ENCODE results near the gene A2ML1.

A2ML1 gene

DNA sequence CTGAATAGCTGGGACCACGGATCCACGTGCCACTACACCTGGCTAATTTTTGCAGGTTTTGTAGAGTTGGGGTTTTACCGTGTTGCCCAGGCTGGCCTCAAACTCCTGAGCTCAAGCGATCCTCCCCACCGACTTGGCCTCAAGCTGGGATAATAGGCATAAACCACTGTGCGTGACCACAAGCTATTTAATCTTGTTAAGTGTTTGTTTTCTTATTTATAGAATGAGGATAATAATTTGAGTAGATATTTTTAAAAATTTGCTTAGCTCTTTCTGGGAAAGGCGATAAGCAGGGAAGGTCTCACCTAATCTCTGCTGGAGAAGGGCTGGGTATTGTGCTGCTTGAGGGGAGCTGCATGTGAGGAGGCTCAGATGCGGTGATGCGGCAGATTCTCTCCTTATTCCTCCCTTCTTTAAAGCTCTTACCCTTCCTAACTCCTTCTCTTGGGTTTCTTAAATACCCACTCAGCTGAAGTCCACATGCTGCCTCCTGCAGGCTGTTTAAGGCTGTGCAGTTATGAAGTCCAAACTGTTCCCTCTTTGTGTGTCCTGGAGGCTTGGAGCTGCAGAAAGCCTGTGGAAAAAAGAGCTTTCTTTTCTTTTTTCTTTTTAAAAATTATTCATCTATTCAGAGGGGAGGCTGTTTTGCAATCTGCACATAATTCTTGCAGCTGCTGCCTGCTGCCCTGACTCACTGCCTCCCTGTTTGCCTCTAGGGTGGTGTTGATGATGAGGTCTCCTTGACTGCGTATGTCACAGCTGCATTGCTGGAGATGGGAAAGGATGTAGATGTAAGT lies 37.9 kb downstream of the A2ML1 start:
- DNase-seq, result peak; percentile 20

DNA sequence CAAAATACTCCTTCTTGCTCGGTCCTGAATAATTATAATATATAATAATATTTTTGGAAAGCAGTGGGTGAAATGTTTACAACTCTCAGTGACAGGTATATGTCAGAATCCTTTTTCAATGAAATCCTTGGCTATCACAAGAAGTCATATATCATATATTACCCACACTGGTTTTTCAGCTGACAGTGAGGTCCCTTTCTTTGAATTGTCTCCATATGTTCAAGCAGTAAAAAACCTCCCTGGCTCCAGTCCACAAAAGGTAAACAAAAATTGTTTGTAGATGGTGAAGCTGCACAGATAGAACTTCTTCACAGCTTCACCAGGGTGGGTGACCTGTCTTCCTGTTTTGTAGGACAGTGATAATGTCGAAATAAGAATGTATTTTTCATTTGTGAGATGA lies 44.0 kb downstream of the A2ML1 start:
- no peak for DNase-seq

DNA sequence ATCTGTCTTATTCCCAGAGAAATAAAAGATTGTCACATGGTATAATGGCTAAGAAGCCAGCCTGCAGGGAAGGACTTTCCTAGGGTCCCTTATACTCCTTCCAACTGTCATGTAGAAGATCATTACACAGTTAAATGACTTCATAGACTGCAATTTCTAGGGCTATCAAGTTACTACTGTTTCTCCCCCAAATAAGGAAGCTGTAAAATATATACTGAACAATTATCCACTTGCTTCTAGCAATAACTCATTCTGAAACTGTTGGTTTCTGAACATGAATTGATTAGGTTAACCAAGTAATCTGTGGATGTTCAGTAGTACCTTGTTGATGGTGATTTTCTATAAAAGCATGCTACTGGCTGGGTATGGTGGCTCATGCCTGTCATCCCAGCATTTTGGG lies 44.6 kb downstream of the A2ML1 start:
- no peak for DNase-seq

DNA sequence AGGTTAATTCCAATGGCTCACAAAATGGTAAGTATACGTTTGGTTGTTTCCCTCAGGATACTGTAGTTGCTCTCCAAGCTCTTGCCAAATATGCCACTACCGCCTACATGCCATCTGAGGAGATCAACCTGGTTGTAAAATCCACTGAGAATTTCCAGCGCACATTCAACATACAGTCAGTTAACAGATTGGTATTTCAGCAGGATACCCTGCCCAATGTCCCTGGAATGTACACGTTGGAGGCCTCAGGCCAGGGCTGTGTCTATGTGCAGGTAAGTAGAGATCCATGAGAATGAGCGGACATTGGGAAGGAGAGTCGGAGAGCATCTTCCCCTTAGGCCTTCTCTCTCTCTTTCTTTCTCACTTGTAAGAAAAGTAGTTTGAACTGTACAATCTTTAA lies 45.4 kb downstream of the A2ML1 start:
- DNase-seq, result no peak

DNA sequence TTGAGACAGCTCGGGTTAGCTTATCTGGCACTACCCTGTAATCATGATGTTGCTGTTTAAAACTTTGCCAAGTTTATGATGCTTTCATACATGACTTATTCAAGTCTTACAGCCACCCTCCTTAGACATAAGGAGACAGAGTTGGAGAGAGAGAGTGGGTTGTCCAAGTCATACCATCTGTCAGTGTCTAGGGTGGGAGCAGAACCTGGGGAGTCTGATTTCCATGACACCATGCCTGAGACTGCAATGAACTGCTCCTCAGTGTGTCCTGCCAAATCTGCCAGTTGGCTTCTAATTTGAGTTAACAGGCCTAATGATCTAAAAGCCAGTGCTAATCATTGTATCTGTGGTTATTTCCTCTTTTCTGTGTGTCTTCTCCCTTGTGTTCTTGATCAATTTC lies 48.2 kb downstream of the A2ML1 start:
- no peak for DNase-seq

DNA sequence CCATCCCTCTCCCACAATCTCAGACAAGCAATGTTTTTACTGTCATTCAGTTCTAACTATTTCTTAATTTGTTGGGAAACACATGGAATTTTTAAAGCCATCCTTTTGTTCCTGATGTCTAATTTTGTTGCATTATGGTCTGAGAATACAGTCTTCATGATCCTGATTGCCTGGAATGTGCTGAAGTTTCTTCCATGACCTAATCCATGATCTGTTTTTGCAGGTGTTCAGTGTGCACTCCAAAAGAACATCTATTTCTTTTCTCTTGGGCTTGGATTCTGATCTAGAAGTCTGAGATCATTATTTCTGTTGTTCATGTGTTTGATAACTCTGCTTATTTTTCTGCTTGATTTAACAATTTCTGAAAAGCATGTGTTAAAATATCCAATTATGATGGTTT lies 48.6 kb downstream of the A2ML1 start:
- DNase-seq, result no peak

DNA sequence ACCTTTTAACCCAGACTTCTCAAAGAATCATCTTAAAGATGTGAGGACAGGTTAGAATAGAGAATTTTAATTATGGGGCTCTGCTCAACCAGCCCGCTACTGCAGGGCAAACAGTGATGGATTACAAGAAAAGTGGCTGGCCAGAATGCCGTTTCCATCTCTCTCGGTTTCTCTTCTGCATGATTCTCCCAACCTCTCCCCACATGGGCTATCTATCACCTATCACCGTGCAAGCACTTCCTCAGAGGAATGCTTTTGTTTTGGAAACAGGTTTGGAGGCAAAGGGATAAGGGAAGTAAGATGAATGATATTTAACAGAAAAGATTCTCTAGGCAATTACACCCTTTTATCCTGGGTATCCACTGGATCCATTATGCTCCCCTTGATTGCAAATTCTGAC lies 54.5 kb downstream of the A2ML1 start:
- no peak for DNase-seq

DNA sequence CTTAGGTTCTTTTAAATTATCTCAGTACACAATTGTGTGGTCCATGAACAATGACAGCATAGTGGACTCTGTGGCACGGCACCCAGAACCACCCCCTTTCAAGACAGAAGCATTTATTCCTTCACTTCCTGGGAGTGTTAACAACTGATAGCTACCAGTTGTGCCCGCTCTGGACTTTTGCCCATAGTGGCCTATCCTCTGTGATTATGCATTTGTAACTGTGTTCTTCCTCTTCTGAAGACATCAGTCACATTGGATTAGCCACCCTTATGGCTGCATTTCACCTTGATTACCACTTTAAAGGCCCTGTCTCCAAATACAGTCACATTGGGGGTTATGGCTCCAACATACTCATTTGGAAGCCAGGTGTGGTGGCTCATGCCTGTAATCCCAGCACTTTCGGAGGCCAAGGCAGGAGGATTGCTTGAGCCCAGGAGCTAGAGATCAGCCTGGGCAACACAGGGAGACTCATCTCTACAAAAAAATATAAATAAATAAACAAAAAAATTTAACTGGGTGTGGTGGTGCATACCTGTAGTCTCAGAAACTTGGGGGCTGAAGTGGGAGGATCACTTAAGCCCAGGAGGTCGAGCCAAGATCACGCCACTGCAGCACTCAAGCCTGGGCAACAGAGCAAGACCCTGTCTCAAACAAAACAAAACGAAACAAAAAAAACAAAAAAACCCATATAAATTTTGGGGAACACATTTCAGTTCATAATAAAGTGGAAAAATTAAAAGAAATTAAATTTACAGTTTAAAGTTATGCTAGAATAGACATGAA lies 64.3 kb downstream of the A2ML1 start:
- no peak for DNase-seq

DNA sequence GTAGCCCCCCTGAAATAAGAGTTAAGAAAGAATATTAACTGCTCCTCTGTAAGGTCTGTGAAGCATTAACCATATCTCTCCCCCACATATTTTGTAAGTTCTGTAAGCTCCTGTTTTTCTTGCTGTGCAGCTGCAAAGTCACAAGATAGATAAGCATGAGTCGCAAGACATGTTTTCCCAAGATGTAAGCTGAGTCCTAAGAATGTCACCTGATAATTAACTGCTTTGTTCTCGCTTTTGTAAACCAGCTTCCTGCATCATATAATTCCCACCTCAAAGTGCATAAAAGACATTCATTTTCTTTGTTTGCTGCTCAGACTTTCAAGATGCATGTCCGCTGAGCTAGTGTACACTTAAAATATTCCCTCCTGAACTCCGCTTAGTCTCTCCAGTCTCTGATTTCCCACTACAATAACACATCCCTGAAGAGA lies 64.9 kb downstream of the A2ML1 start:
- no peak for DNase-seq

DNA sequence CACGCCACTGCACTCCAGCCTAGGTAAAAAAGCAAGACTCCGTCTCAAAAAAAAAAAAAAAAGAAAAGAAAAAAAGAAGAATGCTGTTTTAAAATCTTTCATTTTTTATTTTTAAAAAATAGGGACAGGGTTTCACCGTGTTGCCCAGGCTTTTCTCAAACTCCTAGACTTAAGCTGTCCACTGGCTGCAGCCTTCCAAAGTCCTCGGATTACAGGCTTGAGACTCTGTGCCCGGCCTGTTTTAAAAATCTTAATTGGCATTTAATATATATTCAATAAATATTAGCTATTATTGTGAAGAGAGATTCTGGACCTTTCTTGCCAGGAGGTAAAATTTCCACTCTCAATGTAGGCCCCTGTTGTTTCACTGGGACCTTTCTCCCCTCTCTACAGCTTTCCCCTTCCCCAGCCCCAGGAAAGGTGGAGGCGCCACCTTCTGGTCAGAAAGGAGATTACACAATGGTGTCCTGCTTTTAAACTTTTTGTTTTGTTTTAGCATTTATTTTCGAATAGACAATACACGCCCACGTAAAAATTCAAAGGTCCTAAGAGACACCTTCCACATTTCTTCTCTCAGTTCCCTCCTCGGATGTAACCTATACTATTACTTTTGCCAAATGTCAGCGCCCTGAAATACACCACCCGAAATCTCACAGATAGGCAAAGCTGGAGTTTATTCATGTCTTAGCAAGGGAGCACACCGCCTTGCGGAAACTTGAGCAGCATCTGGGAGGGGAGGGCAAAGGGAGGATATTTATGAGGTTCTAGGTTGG lies 68.1 kb downstream of the A2ML1 start:
- DNase-seq, result peak; percentile 25

DNA sequence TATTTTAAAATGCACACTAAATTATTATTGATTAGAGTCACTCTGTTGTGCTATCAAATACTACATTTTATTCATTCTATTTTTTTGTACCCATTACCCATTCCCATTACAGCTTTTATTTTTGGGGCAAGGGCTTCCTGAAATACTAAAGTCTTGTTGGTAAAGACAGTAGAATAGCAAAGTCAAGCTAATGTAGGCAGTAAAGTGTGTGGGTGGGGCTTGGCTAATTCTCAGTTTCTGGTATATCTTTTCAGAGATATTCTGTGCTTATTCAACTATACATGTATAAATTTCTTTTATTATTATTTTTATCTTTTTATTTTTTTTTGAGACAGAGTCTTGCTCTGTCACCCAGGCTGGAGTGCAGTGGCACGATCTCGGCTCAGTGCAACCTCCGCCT lies 69.6 kb downstream of the A2ML1 start:
- no peak for DNase-seq

DNA sequence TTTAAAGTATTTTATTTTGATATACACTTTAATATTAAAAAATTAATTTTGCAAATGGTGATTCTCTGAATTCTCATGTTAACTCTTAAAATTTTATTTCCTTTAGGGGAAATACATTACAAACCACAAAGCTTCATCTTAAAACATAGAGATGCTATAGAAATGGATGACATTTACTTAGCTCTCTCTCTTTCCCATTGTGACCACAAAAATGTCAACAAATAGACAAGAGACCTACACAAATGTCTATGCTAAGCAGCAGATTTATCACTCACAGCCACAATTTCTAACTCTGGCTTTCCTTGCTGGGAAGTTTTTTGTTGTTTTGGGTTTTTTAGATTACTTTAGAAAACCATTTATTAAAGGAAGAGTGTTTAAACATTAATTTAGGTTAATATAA lies 72.0 kb downstream of the A2ML1 start:
- DNase-seq, result no peak

DNA sequence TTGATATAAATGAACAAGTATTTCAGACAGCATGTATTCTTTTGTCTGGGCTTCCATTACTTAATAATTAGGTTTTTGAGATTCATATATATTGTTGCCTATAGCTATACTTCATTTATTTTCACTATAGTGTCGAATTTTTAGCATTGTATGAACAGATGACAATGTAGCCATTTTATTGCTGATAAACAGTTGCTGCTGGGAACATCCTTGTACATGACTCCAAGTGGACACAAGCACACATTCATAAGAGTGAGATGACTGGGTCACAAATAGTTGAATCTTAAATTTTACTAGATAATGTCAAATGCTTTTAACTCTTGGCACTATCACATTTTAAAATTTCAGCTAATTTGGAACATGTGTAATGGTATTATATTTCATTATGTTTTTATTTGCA lies 72.6 kb downstream of the A2ML1 start:
- DNase-seq, result no peak

DNA sequence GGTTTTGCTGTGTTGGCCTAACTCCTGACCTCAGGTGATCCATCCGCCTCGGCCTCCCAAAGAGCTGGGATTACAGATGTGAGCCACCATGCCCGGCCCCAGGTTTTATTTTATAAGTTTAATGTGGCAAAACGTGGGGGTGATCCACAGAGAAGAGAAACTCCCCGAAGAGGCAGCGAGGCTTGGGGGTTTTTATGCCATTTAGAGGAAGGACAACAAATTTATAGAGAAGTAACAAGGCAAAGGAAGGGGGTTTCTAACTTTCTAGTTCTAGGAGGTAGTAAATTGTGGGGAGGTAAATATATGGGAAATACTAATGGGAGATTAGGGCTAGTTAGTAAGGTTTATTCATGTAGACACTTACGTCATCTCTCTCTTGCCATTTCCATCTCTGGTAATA lies 74.7 kb downstream of the A2ML1 start:
- DNase-seq, result no peak

DNA sequence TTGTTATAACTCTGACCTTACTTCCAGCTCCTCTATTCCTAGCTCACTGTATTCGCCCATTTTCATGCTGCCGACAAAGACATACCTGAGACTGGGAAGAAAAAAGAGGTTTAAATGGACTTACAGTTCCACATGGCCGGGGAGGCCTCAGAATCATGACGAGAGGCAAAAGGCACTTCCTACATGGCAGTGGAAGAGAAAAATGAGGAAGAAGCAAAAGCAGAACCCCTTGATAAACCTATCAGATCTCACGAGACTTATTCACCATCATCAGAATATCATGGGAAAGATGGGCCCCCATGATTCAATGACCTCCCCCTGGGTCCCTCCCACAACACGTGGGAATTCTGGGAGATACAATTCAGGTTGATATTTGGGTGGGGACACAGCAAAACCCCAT lies 77.4 kb downstream of the A2ML1 start:
- DNase-seq, result no peak

DNA sequence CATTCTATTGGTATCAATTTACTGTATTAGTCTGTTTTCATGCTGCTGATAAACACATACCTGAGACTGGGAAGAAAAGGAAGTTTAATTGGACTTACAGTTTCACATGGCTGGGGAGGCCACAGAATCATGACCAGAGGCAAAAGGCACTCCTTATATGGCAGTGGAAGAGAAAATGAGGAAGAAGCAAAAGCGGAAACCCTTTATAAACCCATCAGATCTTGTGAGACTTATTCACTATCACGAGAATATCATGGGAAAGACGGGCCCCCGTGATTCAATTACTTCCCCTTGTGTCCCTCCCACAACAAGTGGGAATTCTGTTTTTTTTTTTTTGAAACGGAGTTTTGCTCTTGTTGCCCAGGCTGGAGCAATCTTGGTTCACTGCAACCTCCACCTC lies 80.3 kb downstream of the A2ML1 start:
- DNase-seq, result peak; percentile 31

DNA sequence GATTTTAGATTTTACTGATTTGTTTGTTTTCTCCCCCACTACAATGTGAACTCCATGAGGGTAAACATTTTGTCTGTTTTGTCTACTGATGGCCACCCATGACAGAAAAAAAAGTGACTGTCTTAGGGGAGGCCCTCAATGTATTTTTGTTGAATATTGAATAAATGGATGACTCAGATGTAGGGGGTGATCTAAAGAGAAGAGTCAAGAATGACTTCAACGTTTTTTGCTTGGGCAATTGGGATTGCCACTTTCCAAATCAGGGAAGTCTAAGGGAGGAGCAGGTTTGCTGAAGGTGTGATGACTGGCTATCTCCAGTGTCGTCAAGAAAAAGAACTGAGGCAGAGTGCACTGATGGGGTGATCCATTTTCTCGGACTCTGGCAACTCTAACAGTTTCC lies 81.2 kb downstream of the A2ML1 start:
- no peak for DNase-seq

DNA sequence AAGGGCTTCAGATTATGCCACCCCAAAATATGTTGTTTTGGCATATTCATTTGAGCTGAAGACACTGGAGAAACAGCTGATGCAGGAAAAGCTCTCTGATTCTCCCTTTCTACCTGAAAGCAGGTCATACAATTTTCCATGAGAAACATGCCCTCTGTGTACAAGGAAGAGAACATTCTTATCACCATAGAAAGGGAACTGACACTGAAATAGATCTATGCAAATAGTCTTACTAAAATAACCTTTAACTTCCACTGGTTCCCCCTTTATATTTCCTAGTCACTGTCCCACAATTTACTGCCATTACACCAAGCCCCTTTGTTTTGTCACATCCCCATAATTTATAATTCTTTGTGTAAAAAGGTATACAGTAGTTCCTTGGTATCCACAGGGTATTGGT lies 82.2 kb downstream of the A2ML1 start:
- no peak for DNase-seq

DNA sequence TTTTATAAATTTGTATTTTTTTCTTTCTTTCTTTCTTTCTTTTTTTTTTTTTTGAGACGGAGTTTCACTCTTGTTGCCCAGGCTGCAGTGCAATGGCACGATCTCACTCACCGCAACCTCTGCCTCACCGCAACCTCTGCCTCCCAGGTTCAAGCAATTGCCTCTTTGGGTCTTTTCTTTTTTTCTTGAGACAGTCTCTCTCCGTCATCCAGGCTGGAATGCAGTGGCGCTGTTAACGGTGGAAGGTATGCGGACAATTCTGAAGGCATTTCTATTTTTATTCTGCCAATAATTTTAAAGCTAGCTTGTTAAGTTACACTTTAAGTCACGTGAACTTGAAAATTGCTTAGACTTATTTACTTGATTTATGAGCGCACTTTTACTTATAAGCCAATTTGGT lies 83.1 kb downstream of the A2ML1 start:
- DNase-seq, result no peak

DNA sequence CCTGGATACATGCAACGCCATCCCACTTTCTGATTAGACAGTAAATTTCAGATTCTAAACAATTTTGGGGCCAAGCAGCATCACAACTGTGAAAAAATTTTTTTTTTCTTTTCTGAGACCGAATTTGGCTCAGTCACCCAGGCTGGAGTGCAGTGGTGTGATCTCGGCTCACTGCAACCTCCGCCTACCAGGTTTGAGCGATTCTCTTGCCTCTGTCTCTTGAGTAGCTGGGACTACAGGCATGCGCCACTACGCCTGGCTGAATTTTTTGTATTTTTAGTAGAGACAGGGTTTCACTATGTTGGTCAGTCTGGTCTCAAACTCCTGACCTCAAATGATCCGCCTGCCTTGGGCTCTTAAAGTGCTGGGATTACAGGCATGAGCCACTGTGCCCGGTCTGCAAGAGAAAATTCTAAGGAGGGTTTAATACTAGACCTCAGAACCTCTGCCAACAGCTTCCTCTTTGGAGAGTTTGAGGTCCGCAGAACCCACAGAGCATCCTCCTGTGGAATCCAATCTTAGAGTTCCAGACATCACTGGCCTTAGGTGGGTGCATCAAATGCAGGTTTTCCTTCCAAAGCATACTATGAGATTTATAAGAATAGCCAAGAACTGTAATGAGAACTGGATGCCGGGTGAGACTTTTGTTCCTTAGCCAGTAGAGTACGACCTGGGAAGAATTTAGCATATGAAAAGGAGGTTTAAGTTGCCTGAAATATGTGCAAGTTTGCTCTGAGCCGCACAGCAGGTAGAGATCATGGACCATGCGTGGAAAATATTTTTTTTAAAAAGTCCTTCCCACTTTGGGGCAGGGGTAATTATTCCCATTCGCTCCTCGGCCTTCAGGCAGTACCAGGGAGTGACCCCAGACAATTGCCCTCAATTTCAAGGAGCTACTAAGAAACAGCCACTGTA lies 84.1 kb downstream of the A2ML1 start:
- DNase-seq, result no peak

DNA sequence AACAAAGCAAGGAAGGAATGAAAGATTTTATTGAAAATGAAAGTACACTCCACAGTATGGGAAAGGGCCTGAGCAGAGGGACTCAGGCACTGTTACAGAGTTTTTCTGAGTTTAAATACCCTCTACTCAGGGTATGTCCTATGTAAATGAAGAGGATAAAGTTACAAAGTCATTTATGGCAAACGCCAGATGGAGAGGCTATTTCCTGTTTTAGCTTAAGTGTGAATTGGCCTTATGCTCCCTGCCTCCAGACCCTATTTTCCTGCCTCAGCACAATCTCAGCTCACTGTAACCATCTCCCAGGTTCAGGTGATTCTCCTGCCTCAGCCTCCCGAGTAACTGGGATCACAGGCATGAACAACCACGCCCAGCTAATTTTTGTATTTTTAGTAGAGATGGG lies 85.1 kb downstream of the A2ML1 start:
- no peak for DNase-seq

DNA sequence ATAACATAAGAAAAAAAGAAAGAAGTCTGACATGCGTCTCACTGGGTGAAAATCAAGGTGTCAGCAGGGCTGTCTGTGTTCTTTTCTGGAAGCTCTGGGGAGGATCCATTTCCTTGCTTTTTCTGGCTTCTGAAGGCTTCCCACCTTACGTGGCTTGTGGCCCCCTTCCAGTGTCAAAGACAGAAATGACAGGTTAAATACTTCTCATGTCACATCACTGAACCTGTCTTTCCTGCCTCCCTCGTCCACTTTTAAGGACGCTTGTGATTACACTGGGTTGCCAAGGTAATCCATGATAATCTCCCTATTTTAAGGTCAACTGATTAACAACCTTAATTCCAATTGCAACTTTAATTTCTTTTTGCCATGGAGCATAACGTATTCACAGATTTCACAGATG lies 87.3 kb downstream of the A2ML1 start:
- DNase-seq, result no peak
